Measurements from ENCODE around the gene RYR1. TPM values are rescaled to one million over a fixed set of nuclear protein-coding genes. Genes with fewer than 3 reads are reported as not detected.

Gene RYR1
- total RNA-seq, 1 donor from 2014 or later: 0.32 TPM

DNA sequence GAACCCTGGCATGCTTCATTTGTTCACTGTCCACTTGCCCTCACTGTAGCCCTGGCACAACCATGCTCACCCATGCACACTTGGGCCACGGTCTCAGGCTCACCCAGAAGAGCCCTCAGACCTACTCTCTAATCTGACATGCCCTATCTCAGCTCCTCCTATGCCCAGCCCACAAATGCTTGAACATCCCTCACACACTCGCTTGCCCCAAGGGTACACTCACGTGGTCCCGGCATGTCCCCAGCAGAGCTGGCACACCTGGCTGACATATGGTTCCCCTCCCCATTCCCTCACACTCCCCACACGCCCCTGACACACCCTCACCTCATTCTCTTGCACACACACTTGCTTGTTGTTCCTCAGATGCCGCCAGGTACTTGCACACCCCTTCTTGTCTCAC is 128.6 kb downstream of the RYR1 start:
- Mint-ChIP-seq H3K27me3 (ENCODE audit: low read depth) (peaks cover 17% of the 10 kb centered on the region), H3K36me3 (ENCODE audit: low read depth) (no peaks in the 10 kb centered on the region), H3K4me1 (ENCODE audit: low read depth) (no peaks in the 10 kb centered on the region), H3K9me3 (ENCODE audit: low read depth) (no peaks in the 10 kb centered on the region), H3K27ac (ENCODE audit: unreplicated experiment) (no peak overlapping the region), H3K4me3 (ENCODE audit: unreplicated experiment) (no peak overlapping the region)
- DNase-seq (ENCODE audit: low spot score): no peak
- TF ChIP-seq, protein P1, sequence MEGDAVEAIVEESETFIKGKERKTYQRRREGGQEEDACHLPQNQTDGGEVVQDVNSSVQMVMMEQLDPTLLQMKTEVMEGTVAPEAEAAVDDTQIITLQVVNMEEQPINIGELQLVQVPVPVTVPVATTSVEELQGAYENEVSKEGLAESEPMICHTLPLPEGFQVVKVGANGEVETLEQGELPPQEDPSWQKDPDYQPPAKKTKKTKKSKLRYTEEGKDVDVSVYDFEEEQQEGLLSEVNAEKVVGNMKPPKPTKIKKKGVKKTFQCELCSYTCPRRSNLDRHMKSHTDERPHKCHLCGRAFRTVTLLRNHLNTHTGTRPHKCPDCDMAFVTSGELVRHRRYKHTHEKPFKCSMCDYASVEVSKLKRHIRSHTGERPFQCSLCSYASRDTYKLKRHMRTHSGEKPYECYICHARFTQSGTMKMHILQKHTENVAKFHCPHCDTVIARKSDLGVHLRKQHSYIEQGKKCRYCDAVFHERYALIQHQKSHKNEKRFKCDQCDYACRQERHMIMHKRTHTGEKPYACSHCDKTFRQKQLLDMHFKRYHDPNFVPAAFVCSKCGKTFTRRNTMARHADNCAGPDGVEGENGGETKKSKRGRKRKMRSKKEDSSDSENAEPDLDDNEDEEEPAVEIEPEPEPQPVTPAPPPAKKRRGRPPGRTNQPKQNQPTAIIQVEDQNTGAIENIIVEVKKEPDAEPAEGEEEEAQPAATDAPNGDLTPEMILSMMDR (IDR thresholded peaks at IDR 0.05): no peak

DNA sequence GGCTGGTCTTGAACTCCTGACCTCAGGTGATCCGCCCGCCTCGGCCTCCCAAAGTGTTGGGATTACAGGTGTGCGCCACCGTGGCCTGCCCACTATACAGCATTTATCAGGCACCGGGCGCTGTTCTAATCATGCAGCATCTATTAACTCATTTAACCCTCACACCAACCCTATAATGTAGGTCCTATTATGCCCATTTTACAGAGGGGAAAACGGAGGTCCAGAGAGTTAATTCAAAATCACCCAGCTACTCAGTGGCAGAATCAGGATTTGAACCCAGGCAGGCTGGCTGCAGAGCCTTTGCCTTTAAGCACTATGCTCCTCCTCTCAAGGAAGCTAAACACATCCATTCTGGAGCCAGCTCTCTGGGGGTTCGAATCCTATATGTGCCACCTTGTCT is 130.0 kb downstream of the RYR1 start:
- H3K27ac Mint-ChIP-seq (ENCODE audit: unreplicated experiment): no peak overlapping the region
- no peak for DNase-seq (ENCODE audit: low spot score)
- H3K9me3 Mint-ChIP-seq (ENCODE audit: low read depth): no peaks in the 10 kb centered on the region
- H3K4me1 Mint-ChIP-seq (ENCODE audit: low read depth): no peaks in the 10 kb centered on the region
- TF ChIP-seq, protein P1 (IDR thresholded peaks at IDR 0.05): no peak
- no peaks in the 10 kb centered on the region for H3K36me3 Mint-ChIP-seq (ENCODE audit: low read depth)
- H3K27me3 Mint-ChIP-seq (ENCODE audit: low read depth): peaks cover 16% of the 10 kb centered on the region
- no peak overlapping the region for H3K4me3 Mint-ChIP-seq (ENCODE audit: unreplicated experiment)

DNA sequence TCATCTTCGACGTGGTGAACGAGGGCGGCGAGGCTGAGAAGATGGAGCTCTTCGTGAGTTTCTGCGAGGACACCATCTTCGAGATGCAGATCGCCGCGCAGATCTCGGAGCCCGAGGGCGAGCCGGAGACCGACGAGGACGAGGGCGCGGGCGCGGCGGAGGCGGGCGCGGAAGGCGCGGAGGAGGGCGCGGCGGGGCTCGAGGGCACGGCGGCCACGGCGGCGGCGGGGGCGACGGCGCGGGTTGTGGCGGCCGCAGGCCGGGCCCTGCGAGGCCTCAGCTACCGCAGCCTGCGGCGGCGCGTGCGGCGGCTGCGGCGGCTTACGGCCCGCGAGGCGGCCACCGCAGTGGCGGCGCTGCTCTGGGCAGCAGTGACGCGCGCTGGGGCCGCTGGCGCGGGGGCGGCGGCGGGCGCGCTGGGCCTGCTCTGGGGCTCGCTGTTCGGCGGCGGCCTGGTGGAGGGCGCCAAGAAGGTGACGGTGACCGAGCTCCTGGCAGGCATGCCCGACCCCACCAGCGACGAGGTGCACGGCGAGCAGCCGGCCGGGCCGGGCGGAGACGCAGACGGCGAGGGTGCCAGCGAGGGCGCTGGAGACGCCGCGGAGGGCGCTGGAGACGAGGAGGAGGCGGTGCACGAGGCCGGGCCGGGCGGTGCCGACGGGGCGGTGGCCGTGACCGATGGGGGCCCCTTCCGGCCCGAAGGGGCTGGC is 131.6 kb downstream of the RYR1 start:
- DNase-seq (ENCODE audit: low spot score): no peak
- Mint-ChIP-seq H3K9me3 (ENCODE audit: low read depth) (no peaks in the 10 kb centered on the region), H3K4me1 (ENCODE audit: low read depth) (no peaks in the 10 kb centered on the region), H3K27ac (ENCODE audit: unreplicated experiment) (no peak overlapping the region), H3K36me3 (ENCODE audit: low read depth) (no peaks in the 10 kb centered on the region), H3K4me3 (ENCODE audit: unreplicated experiment) (no peak overlapping the region), H3K27me3 (ENCODE audit: low read depth) (peaks cover 13% of the 10 kb centered on the region)
- TF ChIP-seq, protein P1 (IDR thresholded peaks at IDR 0.05): no peak

DNA sequence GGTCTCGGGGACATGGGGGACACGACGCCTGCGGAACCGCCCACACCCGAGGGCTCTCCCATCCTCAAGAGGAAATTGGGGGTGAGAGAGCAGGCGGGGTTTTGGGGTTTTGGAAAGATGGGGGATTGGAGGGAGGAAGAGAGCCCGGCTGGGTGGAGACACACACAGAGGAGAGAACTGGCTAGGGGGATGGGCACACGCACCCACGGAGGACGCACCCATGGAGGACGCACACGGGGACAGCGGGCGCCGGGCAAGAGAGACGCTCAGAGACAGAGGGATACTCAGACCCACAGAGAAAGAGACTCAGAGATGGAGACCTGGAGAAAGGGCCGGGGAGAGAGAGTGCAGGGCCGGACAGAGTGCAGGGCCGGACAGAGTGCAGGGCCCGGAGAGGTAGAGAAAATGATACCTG is 132.2 kb downstream of the RYR1 start:
- Mint-ChIP-seq H3K9me3 (ENCODE audit: low read depth) (no peaks in the 10 kb centered on the region), H3K27ac (ENCODE audit: unreplicated experiment) (no peak overlapping the region), H3K27me3 (ENCODE audit: low read depth) (peaks cover 12% of the 10 kb centered on the region), H3K4me3 (ENCODE audit: unreplicated experiment) (no peak overlapping the region), H3K4me1 (ENCODE audit: low read depth) (no peaks in the 10 kb centered on the region), H3K36me3 (ENCODE audit: low read depth) (no peaks in the 10 kb centered on the region)
- no peak for DNase-seq (ENCODE audit: low spot score)
- TF ChIP-seq, protein P1 (IDR thresholded peaks at IDR 0.05): no peak

DNA sequence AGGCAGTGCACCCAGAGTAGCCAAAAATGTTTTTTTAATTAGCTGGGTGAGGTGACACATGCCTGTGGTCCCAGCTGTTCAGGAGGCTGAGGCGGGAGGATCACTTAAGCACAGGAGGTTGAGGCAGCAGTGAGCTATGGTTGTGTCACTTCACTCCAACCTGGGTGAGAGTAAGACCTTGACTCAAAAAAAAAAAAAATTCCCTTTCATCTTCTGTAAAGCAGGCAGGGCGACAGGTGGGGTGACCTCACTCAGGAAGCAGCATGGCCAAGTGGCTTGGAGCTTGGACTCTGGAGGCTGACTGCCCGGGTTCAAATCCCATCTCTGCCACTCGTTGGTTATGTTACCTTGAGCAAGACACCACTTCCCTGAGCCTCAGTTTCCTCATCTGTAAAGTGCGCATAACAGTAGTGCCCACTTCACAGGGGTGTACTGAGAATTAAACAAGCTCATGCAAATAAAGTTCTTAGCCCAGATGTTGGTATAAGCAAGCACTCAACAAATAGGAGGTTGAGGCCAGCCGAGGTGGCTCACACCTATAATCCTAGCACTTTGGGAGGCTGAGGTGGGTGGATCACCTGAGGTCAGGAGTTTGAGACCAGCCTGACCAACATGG is 136.0 kb downstream of the RYR1 start:
- Mint-ChIP-seq H3K9me3 (ENCODE audit: low read depth) (no peaks in the 10 kb centered on the region), H3K4me3 (ENCODE audit: unreplicated experiment) (no peak overlapping the region), H3K27me3 (ENCODE audit: low read depth) (peaks cover 2% of the 10 kb centered on the region), H3K4me1 (ENCODE audit: low read depth) (no peaks in the 10 kb centered on the region), H3K36me3 (ENCODE audit: low read depth) (no peaks in the 10 kb centered on the region), H3K27ac (ENCODE audit: unreplicated experiment) (no peak overlapping the region)
- no peak for DNase-seq (ENCODE audit: low spot score)
- TF ChIP-seq, protein P1 (IDR thresholded peaks at IDR 0.05): no peak
